Fibroblast of skin of left biceps (primary cell): Measurements from ENCODE around the gene B3GNT5.

Source experiments
- DNase-seq, 2 experiments: peaks; one replicate each; pipeline ENCODE4 v3.0.0-alpha.2; 2013; ENCODE audit warnings: low read depth in 2 of 2

Gene B3GNT5

DNA sequence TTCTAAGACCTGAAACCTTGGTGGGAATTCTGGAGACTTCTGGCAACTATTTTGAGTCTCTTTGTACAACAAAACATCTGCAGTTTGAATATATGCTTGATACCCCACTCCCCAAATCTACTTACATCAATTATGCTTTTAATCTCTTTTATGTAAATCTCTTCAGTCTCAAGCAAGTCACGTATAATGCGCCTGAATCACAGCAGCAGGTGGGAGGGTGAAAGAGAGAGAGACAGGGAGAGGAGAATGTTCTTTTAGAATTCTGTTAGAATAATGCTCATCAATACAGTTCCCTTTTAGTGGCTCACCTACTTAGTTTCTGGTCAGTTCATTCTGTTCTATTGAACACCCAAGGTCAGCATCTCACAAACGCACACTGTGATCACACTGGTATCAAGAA lies 22.2 kb upstream of the B3GNT5 start:
- no peak for DNase-seq

DNA sequence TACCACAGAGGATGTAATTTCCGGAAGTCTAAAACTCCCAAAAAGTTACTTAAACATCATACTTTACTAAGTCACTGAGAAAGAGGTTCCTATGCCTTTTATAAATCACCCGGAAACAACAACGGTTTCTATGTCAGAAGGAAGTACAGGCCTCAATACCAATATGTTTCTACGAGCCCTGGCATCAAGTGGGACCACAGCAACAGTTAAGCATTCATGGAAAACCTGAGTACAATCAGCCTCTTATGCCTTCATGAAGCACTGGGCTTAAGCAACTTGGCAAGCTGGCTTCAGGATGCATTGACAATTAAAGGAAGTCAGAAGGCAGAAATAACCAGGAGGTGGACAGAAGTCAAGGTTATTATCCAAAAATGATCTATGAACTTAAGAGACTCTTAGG lies 19.1 kb upstream of the B3GNT5 start:
- no peak for DNase-seq

DNA sequence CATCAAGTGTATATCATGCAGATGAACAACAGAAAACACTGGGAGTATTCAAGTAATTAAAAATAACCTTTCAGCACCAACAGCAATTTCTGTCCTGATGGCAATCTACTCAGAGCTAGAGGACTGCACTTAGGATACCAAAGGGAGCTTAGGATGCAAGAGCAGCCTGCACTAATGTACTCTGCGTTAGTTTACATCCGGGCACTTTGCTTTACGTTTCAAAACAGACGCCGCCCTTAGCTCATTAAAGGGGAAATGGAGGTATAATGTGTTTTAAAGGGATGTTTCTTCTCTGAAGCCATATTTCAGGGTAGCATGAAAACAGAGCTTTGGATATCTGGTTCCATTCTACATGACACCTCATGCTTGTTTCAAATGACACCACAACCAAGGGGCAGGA lies 14.0 kb upstream of the B3GNT5 start:
- no peak for DNase-seq

DNA sequence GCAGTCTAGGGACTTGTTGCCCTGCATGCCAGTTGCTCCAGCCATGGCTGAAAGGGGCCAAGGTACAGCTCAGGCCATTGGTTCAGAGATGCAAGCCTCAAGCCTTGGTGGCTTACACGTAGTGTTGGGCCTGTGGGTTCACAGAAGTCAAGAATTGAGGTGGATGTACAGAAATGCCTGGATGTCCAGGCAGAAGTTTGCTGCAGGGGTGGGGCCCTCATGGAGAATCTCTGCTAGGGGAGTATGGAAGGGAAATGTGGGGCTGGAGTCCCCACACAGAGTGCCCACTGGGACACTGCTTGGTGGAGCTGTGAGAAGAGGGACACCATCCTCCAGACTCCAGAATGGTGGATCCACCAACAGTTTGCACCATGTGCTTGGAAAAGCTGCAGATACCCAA lies 10.6 kb upstream of the B3GNT5 start:
- DNase-seq, result no peak

DNA sequence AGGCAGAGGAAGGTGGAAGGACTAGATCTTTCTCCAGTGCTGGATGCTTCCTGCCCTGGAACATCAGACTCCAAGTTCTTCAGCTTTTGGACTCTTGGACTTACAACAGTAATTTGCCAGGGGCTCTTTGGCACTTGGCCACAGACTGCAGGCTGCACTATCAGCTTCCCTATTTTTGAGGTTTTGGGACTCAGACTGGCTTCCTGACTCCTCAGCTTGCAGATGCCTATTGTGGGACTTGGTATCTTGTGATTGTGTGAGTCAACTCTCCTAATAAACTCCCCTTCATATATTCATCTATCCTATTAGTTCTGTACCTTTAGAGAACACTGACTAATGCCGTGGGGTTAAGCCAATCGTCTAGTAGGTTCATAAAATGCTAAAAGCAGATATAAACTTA lies 8.8 kb upstream of the B3GNT5 start:
- DNase-seq, result no peak

DNA sequence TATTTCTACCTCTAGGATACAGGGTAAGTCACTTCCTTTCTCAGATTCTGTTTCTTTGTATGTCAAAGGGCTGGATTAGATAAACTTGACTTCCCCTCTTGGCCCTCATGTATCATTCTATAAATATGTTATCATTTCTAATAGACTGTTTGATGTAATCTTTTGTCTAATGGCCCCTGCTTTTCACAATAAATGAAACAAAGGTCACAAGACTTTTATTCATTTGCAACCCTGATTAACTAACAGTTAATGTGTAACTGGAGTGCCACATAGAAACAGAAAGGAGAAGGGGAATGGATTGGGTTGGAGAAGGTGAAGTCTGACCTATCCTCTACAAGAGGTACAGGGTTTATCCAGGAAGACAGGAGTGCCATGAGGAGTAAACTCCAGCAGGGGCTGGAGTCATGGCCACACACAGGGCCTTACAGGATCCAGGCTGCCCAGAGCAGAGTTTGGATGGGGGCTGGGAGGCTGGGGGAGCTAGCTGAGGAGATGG lies 8.0 kb upstream of the B3GNT5 start:
- DNase-seq, result no peak

DNA sequence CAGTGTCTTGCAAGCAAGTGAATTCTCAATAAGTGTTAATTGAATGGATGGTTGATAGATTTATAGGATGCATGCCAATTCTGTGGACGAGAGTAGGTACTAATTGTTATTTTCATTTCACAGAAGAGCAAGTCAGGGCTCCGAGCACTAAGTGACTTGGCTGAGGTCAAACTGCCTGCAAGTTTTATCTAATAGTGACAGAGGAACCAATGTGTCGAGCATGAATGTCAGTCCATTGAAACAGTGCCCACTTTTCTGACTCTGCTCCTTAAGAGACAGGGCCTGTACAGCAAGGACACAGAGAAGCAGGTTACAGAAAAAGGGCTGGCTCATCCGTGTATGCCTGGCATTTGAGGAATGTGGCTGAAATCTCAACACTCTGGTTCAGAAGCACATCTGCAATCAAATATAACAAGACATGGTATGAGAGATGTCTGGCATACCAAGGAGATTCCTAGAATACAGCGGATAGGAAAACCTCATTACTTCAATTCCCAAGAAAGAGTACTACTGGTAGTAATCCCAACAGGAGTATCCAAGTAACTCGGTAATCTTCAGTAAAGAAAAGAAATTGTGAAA lies 6.0 kb upstream of the B3GNT5 start:
- DNase-seq, result no peak

DNA sequence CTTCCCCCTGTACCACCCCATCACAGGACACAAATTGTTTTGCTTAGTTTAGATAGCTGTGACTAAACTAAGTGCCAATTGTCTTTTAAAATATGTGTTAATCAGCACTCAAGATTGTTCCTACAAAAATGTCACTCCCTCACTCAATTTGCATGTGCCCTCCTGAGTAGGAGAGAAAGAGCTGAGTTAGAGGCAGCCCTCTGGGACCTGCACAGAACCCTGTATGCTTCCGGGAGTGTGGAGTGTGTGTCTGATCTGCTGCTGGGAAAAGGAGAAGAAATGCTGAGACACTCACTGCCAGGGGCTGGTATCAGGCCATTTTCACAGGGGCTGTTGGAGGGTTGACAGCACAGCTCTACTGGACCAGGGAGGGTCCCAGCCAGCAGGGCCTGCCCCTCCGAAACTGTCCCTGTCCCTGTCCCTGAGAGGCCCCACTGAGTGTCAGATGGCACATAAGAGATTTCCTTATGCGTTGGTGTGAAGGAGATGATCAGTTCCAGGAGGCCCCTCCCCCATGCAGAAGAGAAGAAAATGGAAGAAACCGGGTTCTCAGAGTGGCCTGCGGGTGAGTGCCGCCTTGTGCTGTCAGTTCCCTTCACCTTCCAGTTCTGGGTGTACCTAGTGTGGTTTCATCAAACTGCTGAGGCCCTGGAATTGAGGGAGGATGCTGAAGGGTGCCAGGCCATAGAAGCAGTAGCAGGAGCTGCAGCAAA lies 3.9 kb upstream of the B3GNT5 start:
- DNase-seq, result no peak

DNA sequence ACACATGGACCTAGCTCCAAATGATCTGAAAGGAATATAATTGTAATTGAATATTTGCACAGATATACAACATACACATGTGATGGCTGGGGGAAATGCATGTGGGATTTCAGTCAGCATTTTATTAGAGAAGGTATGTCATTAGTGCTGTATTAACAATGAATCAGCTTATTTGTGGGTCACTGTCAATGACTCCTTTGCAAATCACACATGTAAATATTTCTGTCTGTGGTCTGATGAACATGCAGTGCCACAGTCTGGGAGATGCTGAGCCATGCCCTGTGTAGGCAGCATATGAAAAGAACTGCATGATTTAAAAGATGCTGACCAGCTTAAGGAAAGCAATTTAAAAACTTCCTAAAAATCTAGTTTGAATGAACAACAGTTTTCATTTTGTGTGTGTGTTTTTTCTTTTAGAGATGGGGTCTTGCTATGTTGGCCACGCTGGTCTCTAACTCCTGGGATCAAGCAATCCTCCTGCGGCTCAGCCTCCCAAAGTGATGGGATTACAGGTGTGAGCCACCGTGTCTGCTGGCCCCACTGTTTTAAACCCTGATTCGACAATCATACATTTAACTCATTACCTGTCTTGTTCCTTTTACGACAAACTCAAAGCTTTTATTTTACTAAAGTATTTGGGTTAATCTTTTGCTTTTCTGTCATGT lies 803 bp upstream of the B3GNT5 start:
- no peak for DNase-seq

DNA sequence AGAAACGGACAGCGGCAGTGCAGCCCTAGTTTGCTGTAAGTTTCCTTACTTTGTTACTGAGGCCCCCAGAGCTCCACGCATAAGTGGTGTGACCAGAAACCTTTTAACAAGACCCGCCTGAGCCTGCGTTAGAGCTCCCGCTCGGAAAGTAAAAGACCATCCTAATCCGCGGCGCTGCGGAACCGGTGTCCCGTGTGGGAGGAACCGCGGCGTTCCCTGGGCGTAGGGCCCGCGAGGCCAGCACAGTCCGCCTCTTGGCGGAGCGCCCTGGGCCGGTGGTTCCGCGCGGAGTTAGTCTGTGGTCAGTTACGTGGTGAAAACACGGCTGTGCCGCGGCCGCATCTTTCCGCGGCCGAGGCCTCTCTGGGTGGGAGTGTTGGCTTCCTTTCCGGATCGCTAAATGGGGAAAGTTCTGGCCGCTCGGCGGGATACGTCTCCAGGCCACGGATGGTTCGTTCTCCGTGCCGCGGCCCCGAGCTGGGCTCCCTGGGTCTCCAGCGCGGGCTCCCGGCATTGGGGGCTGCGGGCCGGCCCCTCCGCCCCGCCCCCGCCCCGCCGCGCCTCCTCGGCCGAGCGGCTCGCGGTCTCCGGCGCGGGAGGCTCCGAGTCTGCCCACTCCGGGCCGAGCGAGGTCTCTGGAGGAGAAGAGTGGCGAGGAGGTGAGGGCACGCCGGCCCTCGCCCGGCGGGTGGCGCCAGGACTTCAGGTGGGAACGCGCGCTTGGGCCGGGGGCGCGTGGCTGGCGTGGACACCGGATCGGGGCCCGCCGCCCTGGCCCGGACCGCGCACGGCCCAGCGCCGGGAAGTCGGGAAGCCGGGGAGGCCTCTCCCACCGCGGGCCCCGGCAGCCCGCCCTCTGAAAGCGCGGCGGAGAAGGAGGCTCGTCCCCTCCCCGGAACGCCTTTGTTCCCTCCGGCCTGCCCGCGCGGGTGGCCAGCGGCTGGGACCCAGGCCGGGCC lies 754 bp downstream of the B3GNT5 start:
- DNase-seq, result no peak

DNA sequence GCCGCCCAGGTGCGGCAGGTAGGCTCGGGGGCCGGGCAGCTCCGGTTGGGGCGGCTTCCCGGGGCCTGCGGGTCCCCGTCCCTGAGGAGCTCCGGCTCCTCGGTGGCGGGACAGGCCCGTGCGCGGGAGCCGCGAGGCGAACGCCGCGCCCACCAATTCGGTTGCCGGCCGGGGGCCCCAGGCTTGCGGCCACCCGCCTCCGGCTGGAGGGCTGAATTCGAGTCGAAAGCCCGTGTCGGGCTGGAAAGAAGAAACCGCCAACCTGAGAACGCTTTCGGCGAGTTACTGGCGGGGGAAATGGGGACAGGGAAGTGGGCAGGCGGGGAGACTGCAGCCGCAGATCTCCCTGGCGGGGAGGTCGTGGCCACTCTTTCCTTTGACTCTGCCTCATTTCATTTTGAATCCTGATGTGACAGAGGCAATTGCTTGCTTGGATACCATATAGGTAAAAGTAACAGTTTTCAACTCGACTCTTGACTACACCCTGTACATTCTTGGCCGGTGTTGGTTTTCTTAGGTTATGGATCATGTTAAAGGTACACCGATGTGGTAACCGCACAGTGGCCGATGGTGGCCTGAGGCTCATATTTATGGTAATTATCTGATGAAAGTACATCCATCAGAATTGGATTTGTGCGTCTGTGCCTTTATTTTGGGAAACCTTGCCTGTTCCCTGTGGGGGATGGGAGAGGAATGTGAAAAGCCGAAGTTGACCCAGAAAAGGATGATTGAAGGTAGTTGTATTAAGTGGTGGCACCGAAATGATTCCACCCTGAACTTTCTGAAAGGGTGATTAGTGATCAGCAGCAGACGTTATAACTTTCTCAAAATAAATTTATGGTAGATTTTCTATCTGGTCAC lies 1.7 kb downstream of the B3GNT5 start:
- DNase-seq, result no peak

DNA sequence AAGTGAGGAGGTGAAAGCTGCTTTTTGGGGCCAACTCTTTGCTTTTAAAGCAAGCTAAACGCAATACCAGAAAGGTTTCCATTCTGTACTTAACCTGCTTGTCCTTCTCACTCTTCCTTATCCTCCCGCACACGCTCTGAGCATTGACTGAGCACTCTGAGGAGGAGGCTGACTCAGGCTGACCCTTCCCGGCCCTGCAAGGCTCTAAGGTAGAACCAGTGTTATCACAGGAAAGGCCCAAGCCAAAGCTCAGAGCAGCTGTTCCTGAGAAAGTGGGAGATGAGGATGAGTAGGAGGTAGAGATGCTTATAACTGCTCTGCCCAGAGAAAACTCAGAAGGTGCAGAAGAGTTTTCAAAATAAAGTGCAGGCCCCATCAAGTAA lies 2.3 kb downstream of the B3GNT5 start:
- DNase-seq, result no peak

DNA sequence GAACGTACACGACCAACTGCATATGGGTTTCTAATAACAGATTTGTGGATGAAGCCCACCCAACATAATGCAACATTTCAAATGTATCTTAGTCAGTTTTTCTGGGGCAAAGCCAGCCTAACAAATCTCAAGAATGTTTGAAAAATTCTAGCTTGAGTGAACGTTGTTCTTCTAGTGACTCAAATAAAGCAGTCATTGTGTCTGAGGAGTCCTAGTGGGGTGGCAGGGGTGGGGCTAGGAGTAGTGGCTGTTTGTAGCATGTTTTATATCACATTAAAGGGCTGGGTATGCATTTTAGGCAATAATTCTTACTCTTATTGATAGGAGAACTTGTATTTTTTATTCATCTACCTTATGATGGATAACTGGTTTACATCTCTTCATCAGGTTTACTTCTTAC lies 6.0 kb downstream of the B3GNT5 start:
- DNase-seq, result no peak

DNA sequence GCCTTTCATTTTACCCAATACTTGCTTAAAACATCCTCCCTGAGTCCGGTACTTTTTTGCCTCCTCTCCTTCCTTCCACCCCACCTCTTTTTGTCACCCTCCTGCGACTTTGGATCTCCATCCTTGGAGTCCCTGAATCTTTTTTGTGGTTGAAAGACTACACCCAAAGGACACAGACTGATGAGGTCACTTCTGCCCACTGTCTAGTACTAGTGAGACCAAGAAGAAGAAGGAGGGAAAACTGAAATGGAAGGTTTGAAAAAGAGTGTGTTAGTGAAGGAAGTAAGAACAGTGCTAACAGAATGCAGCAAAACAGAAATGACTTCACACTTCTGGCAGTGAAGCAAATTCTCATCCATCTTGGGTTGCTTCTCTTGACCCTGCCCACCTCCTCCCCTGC lies 6.6 kb downstream of the B3GNT5 start:
- DNase-seq, result no peak

DNA sequence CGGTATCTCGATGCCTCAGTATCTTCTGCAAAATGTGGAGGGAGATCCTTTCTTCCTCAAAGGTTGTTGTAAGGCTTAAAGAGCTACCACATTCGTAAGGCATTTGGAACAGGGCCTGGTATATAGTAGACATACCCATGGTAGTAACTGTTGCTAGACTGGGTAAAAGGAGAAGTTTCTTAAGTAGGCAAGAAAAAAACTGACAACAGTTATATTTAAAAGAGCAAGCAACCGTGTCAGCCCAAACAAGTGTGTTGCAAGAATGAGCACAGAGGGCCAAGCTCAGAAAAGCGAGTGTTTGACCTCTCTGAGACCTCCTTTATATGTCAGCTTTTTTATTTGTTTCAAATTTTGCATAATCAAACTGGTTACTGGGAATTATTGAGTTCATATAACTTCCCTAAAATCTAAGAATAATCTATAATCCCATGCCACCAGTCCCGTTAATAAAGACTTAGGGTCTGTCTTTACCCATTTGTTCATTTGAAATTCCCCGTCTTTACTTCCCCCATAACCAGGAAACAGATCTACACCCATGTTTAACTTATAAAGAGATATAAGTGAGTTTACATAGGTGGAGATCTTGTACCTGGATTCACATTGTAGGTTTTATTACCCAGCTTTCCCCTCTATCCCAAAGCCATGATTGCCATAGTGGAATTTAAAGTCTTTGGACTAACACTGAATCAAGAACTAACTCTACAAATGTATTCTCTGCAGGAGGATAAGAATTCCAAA lies 7.3 kb downstream of the B3GNT5 start:
- no peak for DNase-seq

DNA sequence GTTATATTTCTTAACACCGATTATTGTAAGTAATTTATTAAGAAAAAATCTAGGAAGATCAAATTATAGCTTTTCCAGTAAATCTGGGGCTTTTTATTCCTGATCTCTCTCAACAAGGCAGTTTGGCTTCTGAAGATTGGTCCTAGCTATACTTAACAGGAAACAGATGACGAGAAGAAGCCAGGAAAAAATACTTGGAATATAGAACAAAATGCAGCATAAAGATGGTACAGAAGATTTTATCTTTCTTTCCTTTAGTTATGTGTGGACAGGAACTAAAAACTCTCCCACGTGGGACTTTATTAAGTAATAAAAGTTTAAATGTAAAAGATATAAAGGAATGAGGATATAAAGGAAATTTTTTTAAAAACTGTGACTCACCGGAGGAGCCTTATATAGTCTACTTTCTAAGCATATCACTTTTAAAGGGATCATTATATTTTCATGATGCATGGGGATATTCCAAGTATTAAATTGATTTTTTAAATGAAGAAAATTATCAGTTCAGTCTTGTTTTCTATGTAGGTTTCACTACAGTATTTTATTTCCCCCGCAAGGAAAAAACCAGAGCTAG lies 8.2 kb downstream of the B3GNT5 start:
- no peak for DNase-seq

DNA sequence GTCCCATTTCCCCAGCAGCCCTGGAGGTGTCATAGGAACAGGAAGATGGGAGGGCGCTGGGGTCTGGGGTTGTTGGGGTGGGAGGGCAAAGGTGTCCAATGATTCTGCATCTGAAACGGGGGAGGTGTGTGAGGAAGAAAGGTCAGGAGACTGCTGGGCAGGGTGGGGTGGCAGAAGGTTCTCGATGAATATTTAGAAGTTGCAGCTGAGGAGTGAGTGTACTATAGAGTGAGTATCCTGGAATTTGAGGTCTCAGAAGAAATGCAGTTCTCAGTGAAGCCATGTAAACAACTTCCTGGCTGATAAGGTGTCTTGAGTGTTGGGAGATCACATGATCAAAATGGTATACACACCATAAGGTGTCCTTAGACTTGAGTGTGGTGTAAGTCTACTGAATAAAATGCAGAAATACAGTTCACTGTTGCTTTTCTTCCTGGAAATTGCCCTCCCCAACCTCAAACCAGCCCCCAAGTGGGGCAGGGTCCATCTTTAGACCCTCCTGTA lies 9.9 kb downstream of the B3GNT5 start:
- no peak for DNase-seq

DNA sequence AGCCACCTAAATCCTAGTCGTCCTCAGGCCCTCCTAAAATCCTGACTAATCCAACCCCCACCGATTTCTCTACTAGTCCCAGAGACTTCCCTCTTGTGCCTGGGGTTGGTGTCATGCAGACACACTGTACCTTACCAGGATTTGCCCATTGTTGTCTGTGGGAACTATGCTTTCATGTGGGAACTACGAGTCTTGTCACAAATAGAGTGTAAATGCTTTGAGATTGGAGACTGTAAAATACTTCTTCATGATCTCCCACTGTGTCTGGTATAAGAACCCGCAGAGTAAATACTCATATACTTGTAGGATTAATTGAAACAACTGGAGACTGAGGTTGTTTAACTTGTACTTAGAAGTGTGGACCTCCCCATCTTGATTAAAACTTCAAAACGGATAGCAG lies 11.2 kb downstream of the B3GNT5 start:
- no peak for DNase-seq

DNA sequence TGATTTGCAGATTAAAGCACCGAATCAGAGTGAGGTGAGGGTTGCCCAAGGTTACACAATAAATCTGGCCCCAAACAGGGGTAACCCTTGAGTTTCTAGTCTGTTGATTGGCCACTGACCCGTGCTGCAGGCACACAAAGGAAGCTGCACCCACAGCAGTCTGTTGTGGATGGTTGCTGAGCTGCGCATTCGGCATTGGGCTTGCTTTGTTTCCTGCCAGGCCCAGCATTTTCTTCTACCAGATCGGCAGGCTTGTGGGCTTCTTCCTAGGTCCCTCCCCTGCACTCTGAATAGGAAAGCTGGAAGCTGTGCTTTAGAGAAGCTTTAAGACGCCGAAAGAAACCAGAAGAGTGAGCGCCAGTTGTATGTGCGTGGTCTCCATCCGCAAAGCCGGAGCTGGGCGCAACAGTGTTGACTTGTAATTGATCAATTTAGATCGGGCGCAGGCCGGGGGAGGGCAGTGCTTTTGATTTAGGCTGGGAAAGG lies 12.1 kb downstream of the B3GNT5 start:
- DNase-seq, result no peak
